PC-3 (cell line): Measurements from ENCODE around the gene MLPH.

Experiments used
- EZH2 ChIP-seq: fragments of 300-600 bp; sonication (generic); IDR thresholded peaks from one replicate; pipeline ENCODE4 v1.6.1; 2017; ENCODE audit warnings: antibody characterized with exemption, mild to moderate bottlenecking, low read length; ENCODE audit not compliant: unreplicated experiment
- TF ChIP-seq, protein P1 (sequence below): fragments of 300-600 bp; sonication (generic); conservative IDR thresholded peaks from 2 replicates; pipeline ENCODE4 v1.5.1; 2017; ENCODE audit warnings: antibody characterized with exemption, low read depth, mild to moderate bottlenecking, low read length

- TF ChIP-seq, protein P1, sequence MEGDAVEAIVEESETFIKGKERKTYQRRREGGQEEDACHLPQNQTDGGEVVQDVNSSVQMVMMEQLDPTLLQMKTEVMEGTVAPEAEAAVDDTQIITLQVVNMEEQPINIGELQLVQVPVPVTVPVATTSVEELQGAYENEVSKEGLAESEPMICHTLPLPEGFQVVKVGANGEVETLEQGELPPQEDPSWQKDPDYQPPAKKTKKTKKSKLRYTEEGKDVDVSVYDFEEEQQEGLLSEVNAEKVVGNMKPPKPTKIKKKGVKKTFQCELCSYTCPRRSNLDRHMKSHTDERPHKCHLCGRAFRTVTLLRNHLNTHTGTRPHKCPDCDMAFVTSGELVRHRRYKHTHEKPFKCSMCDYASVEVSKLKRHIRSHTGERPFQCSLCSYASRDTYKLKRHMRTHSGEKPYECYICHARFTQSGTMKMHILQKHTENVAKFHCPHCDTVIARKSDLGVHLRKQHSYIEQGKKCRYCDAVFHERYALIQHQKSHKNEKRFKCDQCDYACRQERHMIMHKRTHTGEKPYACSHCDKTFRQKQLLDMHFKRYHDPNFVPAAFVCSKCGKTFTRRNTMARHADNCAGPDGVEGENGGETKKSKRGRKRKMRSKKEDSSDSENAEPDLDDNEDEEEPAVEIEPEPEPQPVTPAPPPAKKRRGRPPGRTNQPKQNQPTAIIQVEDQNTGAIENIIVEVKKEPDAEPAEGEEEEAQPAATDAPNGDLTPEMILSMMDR, result no peak
- no peak for TF ChIP-seq EZH2
Measured at GRCh38 chr2:237576974-237577373, 89.9 kb downstream of the MLPH start.
